HepG2 (cell line): ENCODE results near the gene MACROD2. TPM values are rescaled to one million over a fixed set of nuclear protein-coding genes. Genes with fewer than 3 reads are reported as not detected.

ENCODE experiments used
- ATF1 ChIP-seq: IDR thresholded peaks from 2 replicates; pipeline ENCODE4 v1.6.1; 2016; ENCODE audit warnings: mild to moderate bottlenecking, control low read depth
- CREB1 ChIP-seq, 2 experiments: fragments of 450-650 bp in 1 of 2; IDR thresholded peaks; 2 replicates each; pipeline ENCODE4 v1.6.1; 2016 to 2017; ENCODE audit warnings: control low read depth in 1 of 2, mild to moderate bottlenecking in 1 of 2, missing compliant biosample characterization in 1 of 2, missing genetic modification characterization in 1 of 2
- FOSL2 ChIP-seq: sonication (generic); formaldehyde crosslinking; IDR thresholded peaks from 2 replicates; pipeline ENCODE4 v1.4.0; 2020; ENCODE audit warnings: missing genetic modification reagents
- FOXK2 ChIP-seq: fragments of 450-650 bp; IDR thresholded peaks from 2 replicates; pipeline ENCODE4 v1.6.1; 2016
- KLF11 ChIP-seq: IDR thresholded peaks from 2 replicates; pipeline ENCODE4 v1.6.1; 2016; ENCODE audit warnings: missing compliant biosample characterization
- MAFG ChIP-seq: sonication (generic); formaldehyde crosslinking; IDR thresholded peaks from 2 replicates; pipeline ENCODE4 v1.5.1; 2020; ENCODE audit warnings: mild to moderate bottlenecking, missing genetic modification reagents
- MAZ ChIP-seq, 2 experiments: sonication (generic) in 1 of 2; formaldehyde crosslinking in 1 of 2; IDR thresholded peaks; 2 replicates each; pipeline versions ENCODE4 v1.5.0 to v1.6.1; 2012 to 2020; ENCODE audit warnings: low read depth in 2 of 2, mild to moderate bottlenecking in 2 of 2, borderline replicate concordance in 1 of 2, improper control_type of control experiment in 1 of 2, low read length in 1 of 2, missing genetic modification reagents in 1 of 2, moderate library complexity in 1 of 2
- MEIS1 ChIP-seq: sonication (generic); formaldehyde crosslinking; IDR thresholded peaks from 2 replicates; pipeline ENCODE4 v1.9.0; 2021; ENCODE audit warnings: mild to moderate bottlenecking, missing genetic modification reagents, moderate library complexity, borderline replicate concordance
- NFE2L2 ChIP-seq: fragments of 150-350 bp; IDR thresholded peaks from 2 replicates; pipeline ENCODE4 v1.6.1; 2014; ENCODE audit warnings: low read length
- NR2C2 ChIP-seq: sonication (generic); formaldehyde crosslinking; IDR thresholded peaks from 2 replicates; pipeline ENCODE4 v1.4.0; 2020; ENCODE audit warnings: missing genetic modification reagents, mild to moderate bottlenecking, moderate library complexity, borderline replicate concordance
- SP1 ChIP-seq, 2 experiments: fragments of 450-650 bp in 1 of 2; sonication (generic) in 1 of 2; formaldehyde crosslinking in 1 of 2; IDR thresholded peaks; 2 replicates each; pipeline versions ENCODE4 v1.4.0 to v1.6.1; 2016 to 2020; ENCODE audit warnings: missing genetic modification reagents in 1 of 2
- SP5 ChIP-seq: IDR thresholded peaks from 2 replicates; pipeline ENCODE4 v1.6.1; 2016; ENCODE audit warnings: low read depth, borderline replicate concordance
- SRF ChIP-seq: IDR thresholded peaks from 2 replicates; pipeline ENCODE4 v1.6.1; 2011; ENCODE audit warnings: mild to moderate bottlenecking, low read depth, low read length, moderate library complexity
- TCF12 ChIP-seq, 2 experiments: fragments of 450-650 bp in 1 of 2; sonication (generic) in 1 of 2; formaldehyde crosslinking in 1 of 2; IDR thresholded peaks; 2 replicates each; pipeline versions ENCODE4 v1.6.1 to v1.8.0; 2017 to 2022; ENCODE audit warnings: antibody characterized with exemption in 1 of 2, mild to moderate bottlenecking in 1 of 2, missing genetic modification reagents in 1 of 2, moderate library complexity in 1 of 2
- ZFP37 ChIP-seq: sonication (generic); formaldehyde crosslinking; IDR thresholded peaks from 2 replicates; pipeline ENCODE4 v1.4.0; 2020; ENCODE audit warnings: missing genetic modification reagents, borderline replicate concordance
- ZNF143 ChIP-seq: sonication (generic); formaldehyde crosslinking; IDR thresholded peaks from 2 replicates; pipeline ENCODE4 v1.4.0; 2020; ENCODE audit warnings: missing genetic modification reagents
- ZNF232 ChIP-seq: sonication (generic); formaldehyde crosslinking; IDR thresholded peaks from 2 replicates; pipeline ENCODE4 v1.4.0; 2020; ENCODE audit warnings: missing genetic modification reagents, borderline replicate concordance
- ZNF441 ChIP-seq: sonication (generic); formaldehyde crosslinking; IDR thresholded peaks from 2 replicates; pipeline ENCODE4 v1.7.0; 2021; ENCODE audit warnings: missing genetic modification reagents, borderline replicate concordance
- ZNF484 ChIP-seq: sonication (generic); formaldehyde crosslinking; IDR thresholded peaks from 2 replicates; pipeline ENCODE4 v1.5.1; 2020; ENCODE audit warnings: mild to moderate bottlenecking, low read depth, missing genetic modification reagents, borderline replicate concordance
- ZNF703 ChIP-seq: sonication (generic); formaldehyde crosslinking; IDR thresholded peaks from 2 replicates; pipeline ENCODE4 v1.5.1; 2020; ENCODE audit warnings: missing genetic modification reagents, mild to moderate bottlenecking, moderate library complexity, borderline replicate concordance
- ZNF780A ChIP-seq: sonication (generic); formaldehyde crosslinking; IDR thresholded peaks from 2 replicates; pipeline ENCODE4 v1.8.0; 2022; ENCODE audit warnings: mild to moderate bottlenecking, missing genetic modification reagents, moderate library complexity
- ZSCAN21 ChIP-seq: sonication (generic); formaldehyde crosslinking; IDR thresholded peaks from 2 replicates; pipeline ENCODE4 v1.8.0; 2022; ENCODE audit warnings: mild to moderate bottlenecking, missing genetic modification reagents, moderate library complexity, borderline replicate concordance
- polyA plus RNA-seq, 8 experiments: library from polyadenylated mRNA; depleted of rRNA in 3 of 8; stranded (reverse) in 7 of 8; unstranded in 1 of 8; fragments of >200 nt; fragmentation: Illumina TruSeq in 4 of 8; extraction: Trizol in 4 of 8; gene quantifications; 2 replicates each; pipeline versions ENCODE4 v1.2.1 to v1.2.3, GENCODE V29; 2011 to 2016; ENCODE audit warnings: low read depth in 4 of 8, missing spikeins in 1 of 8, mixed read lengths in 1 of 8; ENCODE audit not compliant: insufficient read depth in 1 of 8
- total RNA-seq, 5 experiments: library from RNA; depleted of rRNA; stranded (reverse); fragments of >200 nt; fragmentation: Illumina TruSeq; extraction: Trizol; gene quantifications; 2 replicates each; pipeline ENCODE4 v1.2.3, GENCODE V29; 2016; ENCODE audit warnings: low read depth in 1 of 5
- TF ChIP-seq, protein P1 (sequence below): sonication (generic); formaldehyde crosslinking; IDR thresholded peaks from 2 replicates; pipeline ENCODE4 v1.8.0; 2022; ENCODE audit warnings: mild to moderate bottlenecking, missing genetic modification reagents, borderline replicate concordance
- TF ChIP-seq, protein P2 (sequence below): fragments of 450-650 bp; IDR thresholded peaks from 2 replicates; pipeline ENCODE4 v1.6.1; 2017; ENCODE audit warnings: mild to moderate bottlenecking
- TF ChIP-seq, protein P3 (sequence below): sonication (generic); formaldehyde crosslinking; IDR thresholded peaks from 2 replicates; pipeline ENCODE4 v1.8.1; 2023; ENCODE audit warnings: mild to moderate bottlenecking, missing genetic modification reagents

Gene MACROD2
- total and polyA plus RNA-seq, 2 of the 13 experiments (the other 11 are each of a cell fraction or from before 2014, with no cell fraction given) = 0.13 to 0.51 TPM

DNA sequence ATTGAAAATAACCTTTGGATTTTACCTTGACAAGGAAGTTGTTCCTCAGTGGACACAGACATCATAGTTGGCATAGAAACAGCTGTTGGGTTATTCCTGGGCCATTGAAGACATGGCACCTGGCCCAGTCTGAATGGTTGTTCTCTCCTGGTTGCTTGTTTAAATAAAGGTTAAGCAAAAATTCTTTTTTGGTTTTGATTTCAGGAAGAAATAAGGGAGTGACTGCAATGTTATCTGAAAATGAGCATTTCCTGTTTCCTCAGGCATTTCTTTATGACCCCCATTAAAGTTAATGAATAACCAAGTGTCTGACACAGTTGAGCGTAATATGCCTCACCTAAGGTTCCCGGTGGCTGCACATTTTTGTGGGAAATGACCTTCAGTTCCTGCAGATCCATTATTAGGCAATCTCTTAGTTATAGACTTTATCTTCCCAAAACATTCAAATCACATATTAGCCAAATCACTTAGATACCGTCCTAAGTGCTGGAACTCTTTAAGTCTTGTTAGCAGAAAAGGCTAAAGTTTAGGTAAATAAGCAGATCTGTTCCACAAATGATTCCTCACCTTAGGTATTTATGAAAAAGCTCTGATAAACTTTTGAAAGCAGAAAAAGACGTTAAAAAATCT is 990.8 kb downstream of the MACROD2 start (continued):
- TF ChIP-seq ZSCAN21 (CRISPR knock-in tag) (peak; percentile 48; the same call in 1 of the 2 replicates), ZNF143 (no peak), ZNF232 (CRISPR knock-in tag) (no peak; the same call in 1 of the 2 replicates), NFE2L2 (no peak), CREB1 (IDR thresholded peaks at IDR 0.05) (0 out of 2 replicates have a peak, but pooled peaks have one; percentile 14), CREB1 (CRISPR knock-in tag; IDR thresholded peaks at IDR 0.05) (peak; percentile 75), ZFP37 (CRISPR knock-in tag) (no peak), MEIS1 (CRISPR knock-in tag) (no peak), ATF1 (0 out of 2 replicates have a peak, but pooled peaks have one; percentile 55), KLF11 (CRISPR knock-in tag) (0 out of 2 replicates have a peak, but pooled peaks have one; percentile 57), SP5 (no peak; the same call in none of the 2 replicates), ZNF703 (no peak), FOXK2 (no peak), ZNF780A (CRISPR knock-in tag) (0 out of 2 replicates have a peak, but pooled peaks have one; percentile 2), SP1 (IDR thresholded peaks at IDR 0.05) (no peak), SP1 (CRISPR knock-in tag; IDR thresholded peaks at IDR 0.05) (no peak), MAZ (IDR thresholded peaks at IDR 0.05; ENCODE audit: borderline replicate concordance, low read depth, low read length) (peak; percentile 36; the same call in 1 of the 2 replicates), MAZ (CRISPR knock-in tag; IDR thresholded peaks at IDR 0.05; ENCODE audit: low read depth) (0 out of 2 replicates have a peak, but pooled peaks have one; percentile 33), TCF12 (IDR thresholded peaks at IDR 0.05) (no peak), TCF12 (CRISPR knock-in tag; IDR thresholded peaks at IDR 0.05) (peak; percentile 61; the same call in 1 of the 2 replicates), MAFG (CRISPR knock-in tag) (no peak), ZNF484 (no peak), FOSL2 (CRISPR knock-in tag) (peak; percentile 91), ZNF441 (CRISPR knock-in tag) (no peak), NR2C2 (CRISPR knock-in tag) (peak; percentile 75; the same call in 1 of the 2 replicates), SRF (no peak)
- TF ChIP-seq, protein P1, sequence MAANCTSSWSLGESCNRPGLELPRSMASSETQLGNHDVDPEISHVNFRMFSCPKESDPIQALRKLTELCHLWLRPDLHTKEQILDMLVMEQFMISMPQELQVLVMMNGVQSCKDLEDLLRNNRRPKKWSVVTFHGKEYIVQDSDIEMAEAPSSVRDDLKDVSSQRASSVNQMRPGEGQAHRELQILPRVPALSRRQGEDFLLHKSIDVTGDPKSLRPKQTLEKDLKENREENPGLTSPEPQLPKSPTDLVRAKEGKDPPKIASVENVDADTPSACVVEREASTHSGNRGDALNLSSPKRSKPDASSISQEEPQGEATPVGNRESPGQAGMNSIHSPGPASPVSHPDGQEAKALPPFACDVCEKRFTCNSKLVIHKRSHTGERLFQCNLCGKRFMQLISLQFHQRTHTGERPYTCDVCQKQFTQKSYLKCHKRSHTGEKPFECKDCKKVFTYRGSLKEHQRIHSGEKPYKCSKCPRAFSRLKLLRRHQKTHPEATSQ (CRISPR knock-in tag) = peak; percentile 63; the same call in 1 of the 2 replicates
- TF ChIP-seq, protein P2, sequence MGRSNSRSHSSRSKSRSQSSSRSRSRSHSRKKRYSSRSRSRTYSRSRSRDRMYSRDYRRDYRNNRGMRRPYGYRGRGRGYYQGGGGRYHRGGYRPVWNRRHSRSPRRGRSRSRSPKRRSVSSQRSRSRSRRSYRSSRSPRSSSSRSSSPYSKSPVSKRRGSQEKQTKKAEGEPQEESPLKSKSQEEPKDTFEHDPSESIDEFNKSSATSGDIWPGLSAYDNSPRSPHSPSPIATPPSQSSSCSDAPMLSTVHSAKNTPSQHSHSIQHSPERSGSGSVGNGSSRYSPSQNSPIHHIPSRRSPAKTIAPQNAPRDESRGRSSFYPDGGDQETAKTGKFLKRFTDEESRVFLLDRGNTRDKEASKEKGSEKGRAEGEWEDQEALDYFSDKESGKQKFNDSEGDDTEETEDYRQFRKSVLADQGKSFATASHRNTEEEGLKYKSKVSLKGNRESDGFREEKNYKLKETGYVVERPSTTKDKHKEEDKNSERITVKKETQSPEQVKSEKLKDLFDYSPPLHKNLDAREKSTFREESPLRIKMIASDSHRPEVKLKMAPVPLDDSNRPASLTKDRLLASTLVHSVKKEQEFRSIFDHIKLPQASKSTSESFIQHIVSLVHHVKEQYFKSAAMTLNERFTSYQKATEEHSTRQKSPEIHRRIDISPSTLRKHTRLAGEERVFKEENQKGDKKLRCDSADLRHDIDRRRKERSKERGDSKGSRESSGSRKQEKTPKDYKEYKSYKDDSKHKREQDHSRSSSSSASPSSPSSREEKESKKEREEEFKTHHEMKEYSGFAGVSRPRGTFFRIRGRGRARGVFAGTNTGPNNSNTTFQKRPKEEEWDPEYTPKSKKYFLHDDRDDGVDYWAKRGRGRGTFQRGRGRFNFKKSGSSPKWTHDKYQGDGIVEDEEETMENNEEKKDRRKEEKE = no peak
- TF ChIP-seq, protein P3, sequence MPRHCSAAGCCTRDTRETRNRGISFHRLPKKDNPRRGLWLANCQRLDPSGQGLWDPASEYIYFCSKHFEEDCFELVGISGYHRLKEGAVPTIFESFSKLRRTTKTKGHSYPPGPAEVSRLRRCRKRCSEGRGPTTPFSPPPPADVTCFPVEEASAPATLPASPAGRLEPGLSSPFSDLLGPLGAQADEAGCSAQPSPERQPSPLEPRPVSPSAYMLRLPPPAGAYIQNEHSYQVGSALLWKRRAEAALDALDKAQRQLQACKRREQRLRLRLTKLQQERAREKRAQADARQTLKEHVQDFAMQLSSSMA = no peak
